Panc1 (cell line): ENCODE data around the gene IFFO2. TPM values are rescaled to one million over a fixed set of nuclear protein-coding genes. Genes with fewer than 3 reads are reported as not detected.

Experiments used
- ATAC-seq: fragments of 200-7000 bp; cut with Tn5 transposase; 2 replicates; pipeline ENCODE4 v1.9.1; 2020; ENCODE audit warnings: mild to moderate bottlenecking, moderate library complexity
- BruUV-seq: library from RNA; stranded (reverse); fragments of 400-500 nt; replicated peaks from 2 replicates; lab custom pipeline; 2021; lab: Mats Ljungman, UMichigan
- CTCF ChIA-PET: fragments of 300-600 bp; sonication (Branson Sonifier 250); formaldehyde crosslinking; loops from one replicate; lab custom pipeline; 2022; ENCODE audit warnings: antibody characterized with exemption; lab: Charles Lee
- POLR2A ChIA-PET: fragments of 300-600 bp; sonication (Branson Sonifier 250); formaldehyde crosslinking; loops from one replicate; lab custom pipeline; 2022; ENCODE audit warnings: antibody characterized with exemption; lab: Charles Lee
- DNase-seq: peaks from one replicate; pipeline ENCODE4 v3.0.0-alpha.2; 2010; ENCODE audit warnings: low read depth, low spot score
- H3K27ac ChIP-seq: 2 replicates; pipeline ENCODE4 v1.5.1; 2011; ENCODE audit warnings: mild to moderate bottlenecking, low read length, inconsistent platforms
- H3K27me3 ChIP-seq: fragments of 200-500 bp; sonication (Bioruptor generic); 2 replicates; pipeline ENCODE4 v1.6.0; 2014; ENCODE audit warnings: low read length, inconsistent platforms; ENCODE audit not compliant: control insufficient read depth, insufficient read depth
- H3K36me3 ChIP-seq: fragments of 200-500 bp; sonication (Bioruptor generic); 2 replicates; pipeline ENCODE4 v1.5.1; 2014; ENCODE audit warnings: inconsistent platforms, mild to moderate bottlenecking, low read length, moderate library complexity; ENCODE audit not compliant: control insufficient read depth, insufficient read depth
- H3K4me1 ChIP-seq: 2 replicates; pipeline ENCODE4 v1.5.1; 2011; ENCODE audit warnings: inconsistent platforms, mild to moderate bottlenecking, low read length, moderate library complexity; ENCODE audit not compliant: control insufficient read depth, insufficient read depth
- H3K4me3 ChIP-seq, 2 experiments: 2 replicates each; pipeline ENCODE4 v1.5.1; 2011 to 2012; ENCODE audit warnings: low read depth in 2 of 2, low read length in 2 of 2, mild to moderate bottlenecking in 2 of 2, inconsistent platforms in 1 of 2, moderate library complexity in 1 of 2
- H3K9me3 ChIP-seq: fragments of 200-500 bp; sonication (Bioruptor generic); 2 replicates; pipeline ENCODE4 v1.5.1; 2014; ENCODE audit warnings: low read depth, mild to moderate bottlenecking, inconsistent platforms, low read length, moderate library complexity; ENCODE audit not compliant: control insufficient read depth, insufficient read depth
- CTCF ChIP-seq: fragments of 450-650 bp; IDR thresholded peaks from 2 replicates; pipeline ENCODE4 v1.5.1; 2017; ENCODE audit warnings: mild to moderate bottlenecking
- POLR2AphosphoS5 ChIP-seq: IDR thresholded peaks from 2 replicates; pipeline ENCODE4 v1.6.1; 2012; ENCODE audit warnings: mild to moderate bottlenecking, low read depth, low read length, moderate library complexity
- REST ChIP-seq, 2 experiments: IDR thresholded peaks; 2 replicates each; pipeline ENCODE4 v1.6.1; 2011 to 2012; ENCODE audit warnings: low read depth in 2 of 2, control low read depth in 1 of 2, low read length in 1 of 2, mild to moderate bottlenecking in 1 of 2, moderate library complexity in 1 of 2; ENCODE audit not compliant: insufficient read depth in 1 of 2
- SIN3A ChIP-seq: IDR thresholded peaks from 2 replicates; pipeline ENCODE4 v1.6.1; 2012; ENCODE audit warnings: low read depth, mild to moderate bottlenecking, low read length, moderate library complexity, borderline replicate concordance; ENCODE audit not compliant: insufficient read depth
- TCF7L2 ChIP-seq: IDR thresholded peaks from 2 replicates; pipeline ENCODE4 v1.6.1; 2011; ENCODE audit warnings: mild to moderate bottlenecking, low read depth, low read length, inconsistent platforms
- in situ Hi-C: cut with HindIII; loops from 2 replicates; pipeline ENCODE4 v1.10.0; 2016; ENCODE audit warnings: low sequenced_read_pairs, low pct_unique_long_range_greater_than_20kb
- intact Hi-C: fragments of 100-400 bp; cut with micrococcal nuclease; formaldehyde crosslinking; loops from one replicate; pipeline ENCODE4 v1.10.0; 2022; ENCODE audit not compliant: unreplicated experiment
- total RNA-seq: library from RNA; stranded (reverse); gene quantifications from one replicate; pipeline ENCODE4 v1.2.1, GENCODE V29; 2021; ENCODE audit not compliant: unreplicated experiment

The IFFO2 gene
- total RNA-seq, 1 experiment from 2014 or later: 59.4 TPM

GRCh38 chr1:18997508-18997907, 41.0 kb upstream of the IFFO2 start:
- TF ChIP-seq TCF7L2 (no peak), SIN3A (no peak), CTCF (no peak)
- H3K9me3 ChIP-seq: peaks cover 11% of the 10 kb centered on the region; the same call in 1 of the 2 replicates
- ATAC-seq (no peak), DNase-seq (no peak)
- H3K4me1 ChIP-seq: no peaks in the 10 kb centered on the region
- in situ Hi-C loops: no loop called here
- intact Hi-C loops: no loop called here
- no peaks in the 10 kb centered on the region for H3K27me3 ChIP-seq
- BruUV-seq: no TSS peak
- CTCF ChIA-PET: no interaction called here
- no peak overlapping the region for H3K4me3 ChIP-seq
- H3K36me3 ChIP-seq: no peaks in the 10 kb centered on the region
- H3K27ac ChIP-seq: no peak overlapping the region
- POLR2A ChIA-PET: no interaction called here

- ATAC-seq (no peak), DNase-seq (no peak)
- intact Hi-C loops (no loop called here), in situ Hi-C loops (no loop called here)
- Histone ChIP-seq H3K9me3 (peaks cover 7% of the 10 kb centered on the region; the same call in 1 of the 2 replicates), H3K36me3 (no peaks in the 10 kb centered on the region), H3K4me3 (no peak overlapping the region), H3K4me1 (no peaks in the 10 kb centered on the region), H3K27ac (no peak overlapping the region; the same call in 1 of the 2 replicates), H3K27me3 (no peaks in the 10 kb centered on the region)
- POLR2A ChIA-PET: no interaction called here
- CTCF ChIA-PET: no interaction called here
- BruUV-seq: no TSS peak
- TF ChIP-seq SIN3A: no peak
- TF ChIP-seq REST (IDR thresholded peaks at IDR 0.05; ENCODE audit: insufficient read depth in 1 of 2, low read depth in 2 of 2, low read length in 1 of 2): no peak
Measured at GRCh38 chr1:18996548-18997177, 40.2 kb upstream of the IFFO2 start.

GRCh38 chr1:18994381-18994780, 37.9 kb upstream of the IFFO2 start:
- no peak for DNase-seq
- intact Hi-C loops: no loop called here
- no TSS peak for BruUV-seq
- POLR2A ChIA-PET: no interaction called here
- Histone ChIP-seq H3K9me3 (no peaks in the 10 kb centered on the region), H3K4me3 (no peak overlapping the region), H3K27me3 (no peaks in the 10 kb centered on the region), H3K27ac (no peak overlapping the region), H3K4me1 (no peaks in the 10 kb centered on the region), H3K36me3 (no peaks in the 10 kb centered on the region)
- in situ Hi-C loops: no loop called here
- CTCF ChIA-PET: no interaction called here
- no peak for TF ChIP-seq POLR2AphosphoS5
- no peak for TF ChIP-seq TCF7L2
- TF ChIP-seq CTCF: no peak
- no peak for TF ChIP-seq SIN3A
- no peak for TF ChIP-seq REST (IDR thresholded peaks at IDR 0.05; ENCODE audit: insufficient read depth in 1 of 2, low read depth in 2 of 2, low read length in 1 of 2)
- ATAC-seq: no peak
